ENCODE results near the gene RASAL2. TPM values are rescaled to one million over a fixed set of nuclear protein-coding genes. Genes with fewer than 3 reads are reported as not detected.

The RASAL2 gene
- polyA plus RNA-seq, 1 experiment: 21.4 TPM

DNA sequence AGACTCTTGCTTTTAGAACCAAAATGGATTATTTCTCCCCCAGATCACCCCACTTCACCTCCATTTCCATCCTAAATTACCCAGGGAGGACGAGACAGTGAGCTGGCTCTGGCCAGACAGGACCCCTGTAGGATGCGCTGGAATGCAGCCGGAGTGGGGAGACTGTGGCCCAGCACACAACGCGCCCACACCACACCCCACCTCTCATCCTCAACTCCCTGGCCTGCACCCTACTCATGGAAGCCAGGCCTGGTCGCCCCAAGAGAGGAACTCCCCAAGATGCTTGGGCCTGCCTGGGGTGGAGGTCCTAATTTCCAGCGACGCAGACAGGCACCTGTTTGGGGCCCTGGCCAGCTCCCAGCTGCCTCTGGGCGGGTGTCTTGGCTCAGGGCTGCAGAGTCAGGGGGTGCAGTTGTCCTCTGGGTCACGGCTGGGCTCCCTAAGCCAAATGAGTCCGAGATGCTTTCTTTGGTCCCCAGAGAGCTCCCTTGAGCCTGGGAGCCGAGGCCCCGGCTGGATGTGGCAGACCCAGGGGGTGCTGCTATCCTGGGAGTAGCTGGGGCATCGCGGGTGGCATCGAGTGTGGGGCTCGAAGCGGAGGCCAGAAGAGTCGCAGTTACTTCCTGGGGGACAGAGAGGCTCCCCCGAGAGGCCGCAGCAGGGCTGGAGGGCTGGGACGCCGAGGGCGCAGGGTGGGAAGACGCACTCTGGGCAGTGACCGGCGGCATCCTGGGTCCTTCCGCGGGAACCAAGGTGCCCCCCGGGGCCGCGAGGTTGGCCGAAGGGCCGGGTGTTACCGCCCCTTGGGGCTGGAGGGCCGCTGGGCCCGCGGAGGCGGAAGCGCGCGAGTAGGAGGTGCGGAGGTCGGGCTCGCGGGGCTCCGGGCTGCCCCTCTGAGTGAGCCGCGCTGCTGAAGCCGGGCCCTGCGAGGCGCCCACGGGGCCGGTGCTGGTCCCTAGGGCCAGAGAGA is 392.5 kb downstream of the RASAL2 start:
- ChIA-PET CTCF (interaction anchor here (1.2 to 6.0 kb wide), 2 partner anchors 10 to 15 kb away, joined by 3 to 35 read pairs; no protein-coding TSS in a partner anchor), POLR2A (no interaction called here)
- no peak overlapping the region for H3K4me3 ChIP-seq (ENCODE audit: low read depth, low read length)

DNA sequence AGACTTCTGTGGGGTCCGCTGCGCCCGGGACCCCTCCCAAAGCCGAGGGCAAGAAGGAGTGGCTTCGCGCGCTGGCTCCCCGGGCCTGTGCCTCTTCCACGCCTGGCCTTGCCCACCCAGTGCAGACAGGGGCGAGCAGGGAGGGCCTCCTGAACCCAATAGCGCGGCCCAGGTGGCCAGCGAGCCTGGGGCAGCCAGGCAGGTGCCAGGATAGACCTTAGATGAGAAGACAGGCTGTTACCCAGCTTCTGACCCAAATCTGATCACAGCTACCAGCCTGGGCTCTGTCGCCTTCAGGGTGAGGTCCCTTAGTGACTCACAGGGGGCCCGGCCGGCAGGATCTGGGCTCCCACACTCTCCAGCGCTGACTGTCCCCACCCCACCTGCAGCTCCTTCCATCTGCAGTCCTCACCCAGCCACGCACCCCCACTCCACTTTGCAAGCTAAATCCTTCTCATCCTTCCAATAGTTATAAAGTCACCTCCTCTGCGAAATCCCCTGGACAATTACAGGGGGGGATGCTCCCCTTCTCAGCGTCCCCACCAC is 393.2 kb downstream of the RASAL2 start:
- Histone ChIP-seq H3K27ac (ENCODE audit: low read depth, low read length) (no peak overlapping the region), H3K4me3 (ENCODE audit: low read depth, low read length) (no peak overlapping the region), H3K27me3 (ENCODE audit: control insufficient read depth, insufficient read depth, low read length) (no peaks in the 10 kb centered on the region), H3K9me3 (ENCODE audit: control insufficient read depth, insufficient read depth, low read length) (no peaks in the 10 kb centered on the region; the same call in 1 of the 2 replicates)
- CTCF ChIA-PET: interaction anchor here (1.2 to 6.0 kb wide), 2 partner anchors 10 to 14 kb away, joined by 3 to 35 read pairs; no protein-coding TSS in a partner anchor
- no peak for DNase-seq (ENCODE audit: low read depth, low spot score)
- POLR2A ChIA-PET: no interaction called here
- TF ChIP-seq, protein P1, sequence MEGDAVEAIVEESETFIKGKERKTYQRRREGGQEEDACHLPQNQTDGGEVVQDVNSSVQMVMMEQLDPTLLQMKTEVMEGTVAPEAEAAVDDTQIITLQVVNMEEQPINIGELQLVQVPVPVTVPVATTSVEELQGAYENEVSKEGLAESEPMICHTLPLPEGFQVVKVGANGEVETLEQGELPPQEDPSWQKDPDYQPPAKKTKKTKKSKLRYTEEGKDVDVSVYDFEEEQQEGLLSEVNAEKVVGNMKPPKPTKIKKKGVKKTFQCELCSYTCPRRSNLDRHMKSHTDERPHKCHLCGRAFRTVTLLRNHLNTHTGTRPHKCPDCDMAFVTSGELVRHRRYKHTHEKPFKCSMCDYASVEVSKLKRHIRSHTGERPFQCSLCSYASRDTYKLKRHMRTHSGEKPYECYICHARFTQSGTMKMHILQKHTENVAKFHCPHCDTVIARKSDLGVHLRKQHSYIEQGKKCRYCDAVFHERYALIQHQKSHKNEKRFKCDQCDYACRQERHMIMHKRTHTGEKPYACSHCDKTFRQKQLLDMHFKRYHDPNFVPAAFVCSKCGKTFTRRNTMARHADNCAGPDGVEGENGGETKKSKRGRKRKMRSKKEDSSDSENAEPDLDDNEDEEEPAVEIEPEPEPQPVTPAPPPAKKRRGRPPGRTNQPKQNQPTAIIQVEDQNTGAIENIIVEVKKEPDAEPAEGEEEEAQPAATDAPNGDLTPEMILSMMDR (IDR thresholded peaks at IDR 0.05; ENCODE audit: low read depth, low read length): no peak

More for the DNA sequence above, 392.5 kb downstream of the RASAL2 start:
- DNase-seq (ENCODE audit: low read depth, low spot score): no peak
- TF ChIP-seq, protein P1 (IDR thresholded peaks at IDR 0.05; ENCODE audit: low read depth, low read length): no peak
- Histone ChIP-seq H3K27ac (ENCODE audit: low read depth, low read length) (no peak overlapping the region), H3K9me3 (ENCODE audit: control insufficient read depth, insufficient read depth, low read length) (no peaks in the 10 kb centered on the region; the same call in 1 of the 2 replicates), H3K27me3 (ENCODE audit: control insufficient read depth, insufficient read depth, low read length) (no peaks in the 10 kb centered on the region)

DNA sequence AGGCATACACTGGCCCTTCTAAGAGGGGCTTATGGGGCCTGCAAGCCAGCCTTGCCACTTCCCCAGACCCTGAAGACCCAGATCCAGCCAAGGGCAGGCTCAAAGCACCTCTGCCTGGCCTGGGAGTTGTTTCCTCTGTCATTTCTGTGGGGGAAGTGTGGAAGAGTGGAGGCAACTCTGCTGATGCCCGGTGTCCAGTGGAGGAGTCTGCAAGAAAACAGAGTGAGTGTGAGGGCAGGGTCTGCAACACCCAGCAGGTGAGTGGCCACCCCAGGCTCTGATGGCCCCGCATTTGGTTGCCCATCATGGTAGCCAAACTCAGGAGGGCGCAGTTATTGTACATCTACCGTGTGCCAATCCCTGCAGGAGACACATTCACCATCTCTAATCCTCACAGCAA is 394.5 kb downstream of the RASAL2 start:
- TF ChIP-seq, protein P1 (IDR thresholded peaks at IDR 0.05; ENCODE audit: low read depth, low read length): no peak
- H3K9me3 ChIP-seq (ENCODE audit: control insufficient read depth, insufficient read depth, low read length): no peaks in the 10 kb centered on the region; the same call in 1 of the 2 replicates
- H3K4me3 ChIP-seq (ENCODE audit: low read depth, low read length): no peak overlapping the region
- no peak overlapping the region for H3K27ac ChIP-seq (ENCODE audit: low read depth, low read length)
- H3K27me3 ChIP-seq (ENCODE audit: control insufficient read depth, insufficient read depth, low read length): no peaks in the 10 kb centered on the region
- ChIA-PET CTCF (interaction anchor here (6.0 kb wide), 1 partner anchor 13 kb away, joined by 35 read pairs; no protein-coding TSS in a partner anchor), POLR2A (no interaction called here)
- DNase-seq (ENCODE audit: low read depth, low spot score): no peak

DNA sequence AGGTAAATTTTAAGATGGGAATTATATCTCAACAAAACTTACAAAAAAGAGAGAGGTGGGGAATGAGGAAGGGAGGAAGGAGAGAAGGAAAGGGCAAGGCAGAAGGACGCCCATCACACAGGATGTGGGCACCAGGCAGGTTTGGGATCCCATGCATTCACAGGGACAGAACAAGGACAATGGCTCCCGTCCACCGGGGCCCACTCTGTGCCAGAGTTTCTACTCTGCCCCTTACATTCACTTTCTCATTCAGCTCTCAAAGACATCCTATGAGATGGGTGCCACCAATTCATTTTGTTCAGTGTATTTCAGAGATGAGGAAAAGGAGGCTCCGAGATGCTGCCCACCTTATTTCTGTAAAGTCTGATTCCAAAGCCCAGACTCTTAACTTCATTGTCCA is 395.5 kb downstream of the RASAL2 start:
- ChIA-PET POLR2A (no interaction called here), CTCF (interaction anchor here (6.0 kb wide), 1 partner anchor 12 kb away, joined by 35 read pairs; no protein-coding TSS in a partner anchor)
- Histone ChIP-seq H3K27ac (ENCODE audit: low read depth, low read length) (no peak overlapping the region), H3K27me3 (ENCODE audit: control insufficient read depth, insufficient read depth, low read length) (no peaks in the 10 kb centered on the region), H3K9me3 (ENCODE audit: control insufficient read depth, insufficient read depth, low read length) (no peaks in the 10 kb centered on the region; the same call in 1 of the 2 replicates), H3K4me3 (ENCODE audit: low read depth, low read length) (no peak overlapping the region)
- TF ChIP-seq, protein P1 (IDR thresholded peaks at IDR 0.05; ENCODE audit: low read depth, low read length): no peak
- DNase-seq (ENCODE audit: low read depth, low spot score): no peak

All from AG04450 (cell line).